GM20431 (cell line): ENCODE measurements around the gene CYB5B.
"Not testable (repeated sequence)": the region's sequence is repeated elsewhere in the genome, so short reads cannot be mapped to it uniquely, and the experiment has no call there.

ENCODE experiments used
- in situ Hi-C: fragments of 300-500 bp; cut with MseI, MboI; formaldehyde crosslinking; loops from one replicate; pipeline ENCODE4 v1.15.0; 2020; ENCODE audit warnings: low sequenced_read_pairs; ENCODE audit not compliant: unreplicated experiment

Gene CYB5B

DNA sequence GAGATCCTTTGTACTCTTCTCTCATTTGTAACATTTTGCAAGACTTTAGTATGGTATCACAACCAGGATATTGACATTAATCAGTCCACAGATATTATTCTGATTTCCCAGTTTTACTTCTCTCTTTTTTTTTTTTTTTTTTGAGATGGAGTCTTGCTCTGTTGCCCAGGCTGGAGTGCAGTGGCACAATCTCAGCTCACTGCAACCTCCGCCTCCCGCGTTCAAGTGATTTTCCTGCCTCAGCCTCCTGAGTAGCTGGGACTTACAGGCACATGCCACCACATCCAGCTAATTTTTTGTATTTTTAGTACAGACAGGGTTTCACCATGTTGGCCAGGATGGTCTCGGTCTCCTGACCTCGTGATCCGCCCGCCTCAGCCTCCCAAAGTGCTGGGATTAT, 16.6 kb downstream of the CYB5B start:
- in situ Hi-C loops: not testable (repeated sequence)

DNA sequence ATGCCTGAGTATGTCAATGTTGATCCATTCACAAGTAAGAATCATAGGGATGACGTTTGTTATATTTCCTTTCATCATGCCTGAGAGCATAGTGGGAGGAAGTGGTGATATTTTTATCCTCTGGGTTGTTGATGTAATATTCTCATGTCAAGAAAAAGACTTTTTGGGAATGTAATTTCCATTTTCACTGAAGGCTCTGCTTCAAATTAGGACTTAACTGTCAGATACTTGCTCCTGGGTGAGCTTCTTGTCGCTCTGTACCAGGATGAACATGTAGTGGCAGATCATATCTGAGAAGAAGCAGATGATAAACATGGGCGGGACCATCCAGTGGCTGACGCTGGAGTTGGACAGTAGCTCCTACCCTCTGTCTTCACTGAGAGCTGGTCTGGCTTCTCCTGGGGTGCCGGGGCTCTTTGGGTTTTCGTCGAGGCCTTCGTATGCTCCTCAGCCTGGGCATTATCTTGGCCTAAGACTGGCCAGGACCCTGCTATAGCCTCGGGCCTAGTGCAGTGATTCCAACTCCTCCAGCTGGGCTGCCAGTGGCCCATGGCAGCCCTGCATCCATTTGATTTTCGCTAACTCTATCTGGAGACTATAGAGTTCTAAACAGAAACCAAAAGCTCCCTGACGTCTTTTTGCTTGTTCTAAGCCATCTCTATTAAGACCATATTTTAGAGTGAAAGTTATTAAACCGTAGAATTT, 19.7 kb downstream of the CYB5B start:
- in situ Hi-C loops: no loop called here

DNA sequence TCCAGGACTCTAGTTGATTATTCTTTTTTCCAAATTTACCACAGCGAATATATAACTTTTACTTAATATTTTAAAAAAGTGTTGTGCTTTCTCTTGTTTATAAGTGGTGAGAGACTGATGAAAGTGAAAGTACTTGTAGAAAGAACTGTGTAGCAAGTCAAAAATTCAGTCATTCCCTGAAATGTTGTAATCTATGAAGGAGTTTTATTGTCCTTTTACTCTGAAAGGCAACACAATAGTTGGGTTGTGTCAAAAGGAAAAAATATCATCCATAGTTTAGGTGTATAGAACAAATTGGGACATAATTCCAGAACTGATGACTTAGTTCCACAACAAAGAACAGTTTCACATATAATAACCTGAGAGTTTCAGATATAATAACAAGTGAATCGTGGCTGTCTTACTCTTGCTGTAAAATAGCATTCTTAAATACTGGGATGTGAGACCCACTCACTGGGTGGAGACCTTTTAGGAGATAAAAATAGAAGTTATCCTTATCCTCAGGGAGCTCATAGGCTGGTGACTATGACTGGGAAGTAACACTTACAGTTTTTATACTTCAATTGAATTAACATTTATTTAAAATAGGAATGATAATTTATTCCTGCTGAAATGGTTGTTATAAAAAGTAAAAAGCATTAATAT, 20.6 kb downstream of the CYB5B start:
- in situ Hi-C loops: no loop called here

DNA sequence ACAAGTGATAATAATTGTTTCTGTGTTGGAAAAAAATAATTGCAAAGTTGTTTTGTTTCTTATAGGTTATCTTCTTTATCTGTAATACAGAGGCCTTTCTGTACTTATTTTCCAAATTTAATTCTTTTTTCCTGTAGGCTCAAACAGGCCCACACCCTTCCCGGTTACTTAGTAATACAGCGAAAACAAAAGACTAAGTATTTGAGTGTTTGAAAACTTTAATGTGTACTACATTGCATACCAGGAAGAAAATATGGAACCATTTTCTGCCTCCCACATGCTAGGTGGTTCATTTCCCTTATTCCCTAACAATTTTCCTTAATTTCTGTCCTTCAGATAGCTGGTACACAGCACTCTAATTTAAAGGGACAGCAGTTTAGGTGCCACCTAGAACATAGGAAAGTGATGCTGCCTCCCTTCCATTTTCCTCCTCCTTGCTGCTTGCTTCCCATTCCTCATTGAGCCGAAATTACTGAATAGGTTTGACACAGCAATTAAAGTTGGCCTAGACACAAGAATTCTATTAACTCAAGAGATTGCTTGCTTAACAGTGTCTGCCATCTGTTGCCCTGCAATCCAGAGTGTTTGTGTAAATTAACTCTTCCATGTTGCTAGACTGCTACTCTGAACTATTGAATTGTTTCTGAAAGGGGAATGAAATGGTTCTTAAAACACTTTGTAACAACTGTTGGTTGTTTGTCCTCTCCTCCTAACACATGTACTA, 24.2 kb downstream of the CYB5B start:
- in situ Hi-C loops: no loop called here

DNA sequence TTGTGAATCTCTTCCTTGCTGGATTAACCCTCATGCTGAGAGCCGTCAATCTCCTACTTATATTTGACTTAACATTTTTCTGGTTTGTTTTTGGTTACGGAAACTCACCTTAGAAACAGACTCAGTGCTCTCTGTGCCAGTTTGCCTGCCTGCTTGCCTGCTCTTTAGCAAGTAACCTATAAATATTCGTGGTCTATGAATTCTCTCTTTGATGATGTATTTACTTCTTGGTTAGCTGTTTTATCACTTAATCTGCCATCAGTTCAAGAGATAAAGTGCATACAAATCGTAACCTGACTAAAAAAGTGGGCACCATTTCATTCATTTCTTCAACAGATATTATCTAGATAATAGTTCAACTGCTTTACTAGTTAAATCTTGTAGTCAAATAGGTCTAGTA, 26.7 kb downstream of the CYB5B start:
- in situ Hi-C loops: no loop called here

DNA sequence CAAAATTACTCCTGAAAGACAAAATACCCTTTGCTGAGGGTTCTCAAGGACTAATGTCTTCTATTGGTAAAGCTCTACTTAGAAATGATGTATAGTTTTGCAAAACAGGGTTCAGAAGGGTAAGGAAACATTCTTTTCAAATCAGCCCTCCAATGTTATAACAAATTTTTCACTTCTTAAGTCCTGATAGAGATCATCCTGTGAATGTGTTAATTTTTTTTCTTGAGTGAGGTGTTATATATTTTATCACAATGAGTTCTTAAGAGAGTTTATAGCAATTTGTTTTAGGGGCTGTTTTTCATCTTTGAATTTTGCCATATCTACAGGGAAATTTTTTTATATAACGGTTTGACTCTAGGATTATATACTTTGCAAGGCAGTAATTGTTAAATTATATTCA, 29.5 kb downstream of the CYB5B start:
- in situ Hi-C loops: no loop called here

DNA sequence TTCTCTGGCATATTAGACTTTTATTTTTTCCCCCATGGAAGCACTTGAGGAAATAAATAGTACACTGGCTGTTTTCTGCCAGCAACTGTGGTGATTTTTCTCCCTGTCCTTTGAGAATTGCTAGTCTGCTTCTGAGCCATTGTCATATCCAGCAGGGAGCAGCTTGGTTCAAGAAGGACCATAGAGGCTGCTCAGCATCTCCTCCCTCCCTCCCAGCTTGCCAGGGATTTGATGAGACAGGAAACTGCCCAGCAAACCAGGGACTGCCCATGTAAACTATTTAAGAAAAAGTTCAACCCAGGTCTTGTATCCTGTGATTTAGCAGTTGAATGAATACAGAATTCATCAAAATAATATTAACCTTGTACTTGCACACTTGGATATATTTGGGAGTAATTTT, 39.5 kb downstream of the CYB5B start:
- in situ Hi-C loops: no loop called here

DNA sequence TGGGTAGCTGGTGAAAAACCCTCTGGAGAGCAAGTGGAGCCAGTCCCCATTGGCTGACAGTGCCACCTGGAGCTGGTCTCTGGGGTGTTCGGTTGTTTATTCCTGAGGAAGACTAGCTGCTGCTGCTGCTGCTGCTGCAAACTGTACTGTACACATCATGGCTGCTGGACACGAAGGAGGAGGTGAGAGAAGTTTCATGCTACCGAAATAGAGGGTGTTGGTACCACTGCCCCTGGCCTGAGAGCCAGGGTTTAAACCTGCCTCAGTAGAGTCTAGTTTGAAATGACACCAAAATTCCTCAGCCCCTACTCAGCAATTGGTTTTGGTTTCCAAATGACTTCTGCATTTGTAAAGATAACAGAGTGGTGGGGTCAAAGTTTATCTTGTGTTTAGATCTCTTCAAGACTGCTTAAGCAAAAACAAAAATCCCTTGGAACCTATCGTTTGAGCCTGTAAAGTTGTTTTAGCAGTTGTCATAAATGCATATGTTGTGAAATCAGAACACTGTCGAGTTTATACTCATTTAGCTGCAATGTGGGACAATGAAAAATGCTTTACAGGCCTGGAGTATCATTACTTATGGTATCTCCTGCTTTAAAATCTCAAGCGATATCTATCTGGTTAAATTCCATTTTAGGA, 40.8 kb downstream of the CYB5B start:
- in situ Hi-C loops: no loop called here

DNA sequence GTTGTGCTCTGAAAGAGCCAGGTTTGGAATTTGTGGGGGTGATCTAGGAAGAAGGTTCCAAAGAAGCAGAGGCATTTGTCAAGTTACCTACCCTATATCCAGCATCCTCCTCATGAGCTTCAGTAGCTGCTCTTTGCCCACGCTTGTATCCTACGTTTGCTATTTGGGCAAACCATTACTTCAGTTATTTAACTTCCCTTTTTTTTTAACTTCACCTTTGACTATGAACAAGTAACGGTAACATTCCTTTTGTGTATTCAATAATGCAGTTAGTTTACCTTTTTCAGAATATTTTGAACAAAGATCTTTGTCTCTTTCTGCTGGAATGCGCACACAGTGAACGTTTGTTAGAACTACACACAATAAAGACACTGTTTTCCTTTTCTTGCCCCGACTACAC, 41.5 kb downstream of the CYB5B start:
- in situ Hi-C loops: no loop called here

DNA sequence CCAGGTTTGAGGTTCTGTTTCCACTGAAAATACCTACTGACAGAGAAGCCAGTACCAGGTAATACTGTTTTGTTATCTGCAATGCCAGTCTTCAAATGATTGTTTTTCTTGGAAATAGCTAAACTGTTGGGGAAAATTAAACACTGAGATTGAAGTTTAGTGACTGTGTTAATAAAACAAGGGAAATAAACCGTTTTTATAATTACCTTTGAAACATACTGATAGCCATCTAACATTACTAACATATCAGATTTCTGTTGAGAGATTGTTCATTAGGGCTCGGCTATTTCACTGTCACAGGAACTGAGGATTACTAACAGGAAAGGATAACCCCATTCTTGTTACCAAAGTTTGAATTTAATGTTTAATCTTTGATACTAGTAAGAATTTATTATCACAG, 42.1 kb downstream of the CYB5B start:
- in situ Hi-C loops: no loop called here

DNA sequence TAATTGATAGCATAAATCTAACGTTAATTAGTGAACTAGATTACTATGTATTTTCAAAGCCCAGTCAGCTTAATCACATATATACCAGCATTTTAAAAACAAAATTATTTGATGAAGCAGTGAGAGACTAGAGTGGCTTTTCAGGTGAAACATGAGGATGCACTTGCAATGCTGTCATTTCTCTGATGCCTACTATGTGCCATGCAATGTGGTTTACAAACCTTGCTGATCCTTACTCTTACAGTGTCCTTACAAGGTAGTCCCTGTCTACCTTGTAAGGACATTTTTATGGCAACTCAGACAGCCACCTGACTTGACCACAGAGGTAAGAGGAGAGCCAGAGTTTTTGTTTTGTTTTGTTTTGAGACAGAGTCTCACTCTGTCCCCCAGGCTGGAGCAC, 42.7 kb downstream of the CYB5B start:
- in situ Hi-C loops: no loop called here

DNA sequence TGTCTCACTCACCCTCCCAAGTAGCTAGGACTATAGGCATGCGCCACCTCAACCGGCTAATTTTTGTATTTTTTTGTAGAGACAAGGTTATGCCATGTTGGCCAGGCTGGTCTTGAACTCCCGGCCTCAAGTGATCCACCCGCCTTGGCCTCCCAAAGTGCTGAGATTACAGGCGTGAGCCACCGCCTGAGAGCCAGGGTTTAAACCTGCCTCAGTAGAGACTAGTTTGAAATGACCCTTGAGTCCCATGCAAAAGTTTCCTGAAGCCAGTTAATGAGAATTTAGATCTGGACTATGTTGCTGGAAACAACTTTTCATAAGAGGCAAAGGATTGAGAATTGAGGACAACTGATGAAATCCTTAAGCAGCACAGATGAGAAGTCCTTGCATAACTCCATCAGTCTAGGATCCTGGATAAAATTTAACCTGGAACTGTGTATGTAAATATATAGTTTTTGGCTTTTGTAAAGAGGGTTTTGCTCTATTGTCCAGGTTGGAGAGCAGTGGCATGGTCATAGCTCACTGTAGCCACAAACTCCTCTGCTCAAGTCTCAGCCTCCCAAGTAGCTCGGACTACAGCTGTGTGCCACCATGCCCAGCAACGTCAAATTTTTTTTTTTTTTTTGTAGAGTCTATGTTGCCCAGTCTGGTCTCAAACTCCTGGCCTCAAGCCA, 43.2 kb downstream of the CYB5B start:
- in situ Hi-C loops: no loop called here

DNA sequence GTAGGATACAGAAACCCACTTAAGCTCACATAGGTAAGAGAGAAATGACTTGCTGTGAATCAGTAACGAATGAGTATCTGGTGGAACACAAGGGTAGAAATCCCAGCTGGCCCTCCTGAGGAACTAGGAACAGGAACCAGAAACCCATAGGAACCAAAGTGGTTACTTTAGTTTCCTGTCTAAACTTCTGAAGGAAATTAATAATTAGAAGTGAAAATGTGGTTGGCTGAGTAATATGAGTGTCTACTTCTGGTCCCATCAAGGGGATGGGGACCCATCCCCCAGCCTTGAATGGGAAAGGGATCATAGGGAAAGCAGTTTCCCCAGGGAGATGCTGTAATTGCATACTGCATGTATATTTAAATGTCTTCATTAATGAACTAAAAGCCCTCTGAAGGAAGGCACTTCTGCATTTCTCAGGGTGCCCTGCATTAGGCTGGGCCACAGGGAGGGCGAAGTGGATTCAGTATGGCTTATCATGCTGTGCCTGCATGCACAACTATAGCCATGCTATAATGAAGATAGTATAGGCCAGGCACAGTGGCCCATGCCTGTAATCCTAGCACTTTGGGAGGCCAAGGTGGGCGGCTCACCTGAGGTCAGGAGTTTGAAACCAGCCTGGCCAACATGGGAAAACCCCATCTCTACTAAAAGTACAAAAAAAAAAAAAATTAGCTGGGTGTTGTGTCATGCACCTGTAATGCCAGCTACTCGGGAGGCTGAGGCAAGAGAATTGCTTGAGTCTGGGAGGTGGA, 45.6 kb downstream of the CYB5B start:
- in situ Hi-C loops: no loop called here

DNA sequence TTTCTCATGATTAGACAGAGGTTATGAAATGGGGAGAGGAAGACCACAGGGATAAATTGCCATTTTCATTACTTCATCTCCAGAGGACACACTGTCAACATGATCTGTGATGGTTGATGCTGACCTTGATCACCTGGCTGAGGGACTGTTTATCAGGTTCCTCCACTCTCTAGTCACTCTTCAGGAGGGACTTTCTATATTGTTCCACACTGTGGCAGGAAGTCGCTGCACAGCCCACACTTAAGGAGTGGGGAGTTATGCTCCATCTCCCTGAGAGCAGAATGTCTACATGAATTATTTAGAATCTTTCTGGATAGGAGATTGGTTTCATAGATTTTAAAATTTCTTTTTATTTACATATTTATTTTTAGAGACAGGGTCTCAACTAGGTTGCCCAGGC, 46.7 kb downstream of the CYB5B start:
- in situ Hi-C loops: no loop called here

DNA sequence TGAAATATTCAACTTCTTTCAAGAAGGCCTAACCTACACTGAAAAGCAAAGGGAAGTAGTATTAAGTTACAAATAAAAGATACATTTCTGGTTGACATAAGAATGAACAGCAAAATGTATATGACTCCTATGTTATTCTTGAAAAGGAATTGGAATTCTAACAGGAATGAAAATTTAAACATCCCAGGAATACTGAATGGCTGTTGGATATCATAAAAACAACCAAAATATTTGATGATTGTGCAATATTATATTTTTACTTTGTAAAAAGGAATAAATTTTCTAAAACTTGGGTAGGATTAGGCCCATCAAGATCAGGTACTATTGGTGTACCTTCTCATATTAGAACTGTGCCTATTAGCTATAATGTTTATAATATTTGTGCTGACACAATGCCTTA, 50.0 kb downstream of the CYB5B start:
- in situ Hi-C loops: no loop called here

DNA sequence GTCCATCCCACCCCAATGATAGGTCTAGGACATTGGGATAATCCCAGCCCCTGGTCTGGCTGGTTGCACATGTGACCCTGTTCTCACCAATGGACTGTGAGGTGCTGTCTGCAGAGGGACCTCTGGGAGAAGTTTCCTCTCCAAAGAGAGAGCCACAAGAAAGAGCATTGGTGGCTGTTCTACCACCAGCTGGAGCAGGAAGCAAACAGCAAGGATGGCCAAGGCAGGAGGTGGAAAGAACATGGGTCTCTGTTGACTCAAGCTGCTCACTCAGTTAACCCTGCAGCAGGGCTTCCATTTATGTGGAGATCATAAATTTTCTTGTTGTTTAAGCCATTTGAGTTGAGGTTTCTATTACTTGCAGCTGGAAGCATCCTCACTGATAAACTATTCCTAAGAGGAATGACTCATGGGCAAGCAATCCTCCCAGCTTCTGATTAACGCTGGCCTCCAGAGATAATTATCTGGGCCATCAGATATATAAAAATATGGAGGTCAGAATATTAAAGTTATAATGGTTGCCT, 52.6 kb downstream of the CYB5B start:
- in situ Hi-C loops: no loop called here

DNA sequence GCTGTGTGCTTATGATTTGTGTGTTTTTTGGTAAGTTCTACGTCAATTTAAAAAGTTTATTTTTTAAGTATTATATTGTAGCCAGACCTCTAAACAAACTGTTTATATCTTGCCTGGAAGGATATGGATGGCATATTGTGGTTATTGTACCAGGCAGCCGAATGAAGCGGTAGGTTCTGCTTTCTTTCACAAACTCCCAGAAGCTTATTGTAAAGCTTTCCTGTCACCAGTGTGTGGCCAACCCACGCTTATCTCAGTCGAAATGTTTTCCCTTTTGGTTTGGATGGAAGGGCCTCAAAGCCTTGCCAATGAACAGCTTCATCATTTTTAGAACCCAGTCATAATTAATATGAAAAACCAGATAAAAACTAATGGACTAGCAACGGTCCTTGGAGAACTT, 53.1 kb downstream of the CYB5B start:
- in situ Hi-C loops: no loop called here

DNA sequence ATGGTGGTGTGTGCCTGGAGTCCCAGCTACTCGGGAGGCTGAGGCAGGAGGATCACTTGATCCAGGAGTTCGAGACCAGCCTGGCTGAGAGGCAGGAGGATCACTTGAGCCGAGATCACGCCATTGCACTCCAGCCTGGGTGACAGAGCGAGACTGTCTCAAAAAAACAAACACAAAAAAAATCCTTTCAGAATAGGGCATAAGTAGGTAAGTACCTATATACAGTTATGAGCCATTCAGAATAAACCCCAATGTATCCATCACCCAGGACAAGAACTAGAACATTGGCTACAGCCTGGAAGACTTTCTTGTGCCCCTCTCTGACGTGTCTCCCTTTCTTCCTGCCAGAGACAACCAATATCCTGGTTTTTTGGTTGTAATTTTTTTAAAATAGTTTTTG, 54.3 kb downstream of the CYB5B start:
- in situ Hi-C loops: no loop called here

DNA sequence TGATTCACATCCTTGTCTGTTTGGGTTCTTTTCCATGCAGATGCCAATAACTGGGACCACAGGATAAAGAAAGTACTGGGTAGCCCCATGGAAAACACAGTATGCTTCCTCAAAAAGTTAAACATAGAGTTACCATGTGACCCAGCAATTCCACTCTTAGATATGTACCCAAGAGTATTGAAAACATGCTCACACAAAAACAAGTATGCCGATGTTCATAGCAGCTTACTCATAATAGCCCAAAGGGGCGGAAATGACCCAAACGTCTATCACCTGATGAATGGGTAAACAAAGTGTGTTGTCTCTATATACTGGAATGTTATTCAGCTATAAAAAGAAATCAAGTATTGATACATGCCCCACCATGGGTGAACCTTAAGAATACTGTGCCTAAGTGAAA, 55.4 kb downstream of the CYB5B start:
- in situ Hi-C loops: no loop called here
